ENCODE data around the gene RPL10.

RPL10 gene

DNA sequence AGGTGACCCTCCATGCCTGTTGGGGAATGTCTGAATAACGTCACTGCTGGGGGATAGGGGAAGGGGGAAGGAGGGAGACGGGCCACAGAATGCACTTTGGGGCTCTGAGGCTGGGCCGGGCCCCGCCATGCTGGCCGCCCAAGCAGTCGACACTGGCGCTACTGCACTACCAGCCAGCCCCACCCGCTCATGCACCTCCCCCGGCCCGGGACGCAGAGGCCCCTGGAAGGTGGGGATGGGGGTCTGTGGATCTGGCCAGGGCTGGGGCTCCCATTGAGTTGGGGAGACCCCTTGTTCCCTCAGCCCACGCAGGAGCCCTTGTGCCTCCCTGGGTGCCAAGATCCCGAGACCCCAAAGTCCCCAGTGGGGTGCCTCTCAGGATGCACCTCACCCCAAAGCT is 41.6 kb upstream of the RPL10 start:
- no peak for DNase-seq (ENCODE audit: low read depth)
- TF ChIP-seq, protein P1, sequence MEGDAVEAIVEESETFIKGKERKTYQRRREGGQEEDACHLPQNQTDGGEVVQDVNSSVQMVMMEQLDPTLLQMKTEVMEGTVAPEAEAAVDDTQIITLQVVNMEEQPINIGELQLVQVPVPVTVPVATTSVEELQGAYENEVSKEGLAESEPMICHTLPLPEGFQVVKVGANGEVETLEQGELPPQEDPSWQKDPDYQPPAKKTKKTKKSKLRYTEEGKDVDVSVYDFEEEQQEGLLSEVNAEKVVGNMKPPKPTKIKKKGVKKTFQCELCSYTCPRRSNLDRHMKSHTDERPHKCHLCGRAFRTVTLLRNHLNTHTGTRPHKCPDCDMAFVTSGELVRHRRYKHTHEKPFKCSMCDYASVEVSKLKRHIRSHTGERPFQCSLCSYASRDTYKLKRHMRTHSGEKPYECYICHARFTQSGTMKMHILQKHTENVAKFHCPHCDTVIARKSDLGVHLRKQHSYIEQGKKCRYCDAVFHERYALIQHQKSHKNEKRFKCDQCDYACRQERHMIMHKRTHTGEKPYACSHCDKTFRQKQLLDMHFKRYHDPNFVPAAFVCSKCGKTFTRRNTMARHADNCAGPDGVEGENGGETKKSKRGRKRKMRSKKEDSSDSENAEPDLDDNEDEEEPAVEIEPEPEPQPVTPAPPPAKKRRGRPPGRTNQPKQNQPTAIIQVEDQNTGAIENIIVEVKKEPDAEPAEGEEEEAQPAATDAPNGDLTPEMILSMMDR (conservative IDR thresholded peaks at IDR 0.05; ENCODE audit: low read depth, low read length) = no peak
- H3K4me3 ChIP-seq (ENCODE audit: low read depth, low read length) = no peak overlapping the region

DNA sequence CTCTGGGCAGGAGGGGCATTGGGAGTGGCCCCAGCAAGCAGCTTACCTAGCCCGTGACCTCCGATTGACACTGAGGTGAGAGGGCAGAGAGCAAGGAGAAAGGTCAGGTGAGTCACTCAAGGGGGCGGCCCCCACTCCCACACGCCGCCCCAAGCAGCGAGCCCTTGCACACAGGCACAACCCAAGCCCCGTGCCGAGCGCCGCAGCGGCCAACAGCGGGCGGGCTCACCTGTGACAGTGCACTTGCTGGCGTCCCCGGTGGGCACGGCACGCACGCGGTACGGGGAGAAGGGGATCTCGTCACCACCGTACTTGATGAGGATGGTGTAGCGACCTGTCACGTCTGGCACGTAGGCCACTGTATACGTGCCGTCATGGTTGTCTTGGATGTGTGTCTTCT is 41.0 kb upstream of the RPL10 start:
- H3K4me3 ChIP-seq (ENCODE audit: low read depth, low read length) = no peak overlapping the region
- TF ChIP-seq, protein P1 (conservative IDR thresholded peaks at IDR 0.05; ENCODE audit: low read depth, low read length) = no peak

DNA sequence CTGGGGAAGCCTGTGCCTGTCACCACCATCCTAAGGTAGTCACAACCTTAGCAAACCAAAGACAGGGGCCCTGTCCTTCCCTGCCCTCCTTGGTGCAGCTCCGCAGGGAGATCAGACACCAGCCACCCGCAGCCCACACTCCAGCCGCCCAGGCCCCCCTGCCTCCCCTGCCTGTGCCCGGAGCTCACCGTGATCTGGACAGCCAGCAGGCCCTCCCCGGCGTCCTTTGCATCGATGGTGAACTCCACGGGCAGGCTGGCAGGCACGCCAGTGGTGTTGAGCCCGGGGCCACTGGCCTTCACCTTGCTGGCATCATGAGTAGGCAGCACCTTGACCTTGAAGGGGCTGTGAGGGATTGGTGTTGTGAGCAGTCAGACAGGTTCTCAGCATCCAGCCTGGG is 40.2 kb upstream of the RPL10 start:
- TF ChIP-seq, protein P1 (conservative IDR thresholded peaks at IDR 0.05; ENCODE audit: low read depth, low read length) = no peak
- H3K4me3 ChIP-seq (ENCODE audit: low read depth, low read length) = no peak overlapping the region
- no peak for DNase-seq (ENCODE audit: low read depth)

More for the DNA sequence above, 41.0 kb upstream of the RPL10 start:
- DNase-seq (ENCODE audit: low read depth) = no peak

- no peak overlapping the region for H3K4me3 ChIP-seq (ENCODE audit: low read depth, low read length)
- no peak for DNase-seq (ENCODE audit: low read depth)
- TF ChIP-seq, protein P1 (conservative IDR thresholded peaks at IDR 0.05; ENCODE audit: low read depth, low read length) = no peak
Measured at GRCh38 chrX:154358829-154359228, 39.3 kb upstream of the RPL10 start.

DNA sequence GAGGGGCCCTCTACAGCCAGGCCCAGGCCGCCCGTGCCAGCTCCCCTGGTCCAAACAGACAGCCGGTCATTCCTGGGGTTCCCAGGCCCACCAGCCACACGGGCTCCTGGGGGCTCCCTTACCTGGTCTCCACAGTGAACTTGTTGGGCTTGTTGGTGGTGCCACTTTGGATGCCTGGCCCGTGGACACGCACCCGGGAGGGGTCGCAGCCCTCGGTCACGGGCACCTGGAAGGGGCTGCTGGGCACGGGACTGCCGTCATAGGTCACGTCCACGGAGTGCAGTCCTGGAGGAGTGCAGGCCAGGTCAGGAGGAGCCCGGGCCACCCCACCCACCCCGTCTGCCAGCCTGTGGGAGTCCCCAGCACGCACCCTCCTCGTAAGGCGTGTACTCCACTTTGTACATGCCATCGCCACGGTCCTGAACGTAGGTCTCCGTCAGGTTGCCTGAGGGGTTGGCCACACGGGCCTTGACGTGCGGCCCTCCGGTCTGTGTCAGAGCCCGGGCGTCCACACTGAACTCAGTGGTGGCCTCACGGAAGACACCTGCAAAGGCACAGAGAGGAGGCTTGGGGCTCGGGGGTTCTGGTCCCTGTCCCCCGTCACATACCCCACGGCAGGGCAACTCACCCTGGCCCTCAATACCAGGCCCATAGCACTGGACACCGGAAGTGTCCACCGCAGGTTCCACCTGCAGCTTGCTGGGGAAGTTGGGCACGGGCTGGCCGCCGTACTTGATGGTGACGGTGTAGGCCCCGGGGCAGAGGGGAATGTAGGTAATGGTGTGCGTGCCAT is 38.6 kb upstream of the RPL10 start:
- TF ChIP-seq, protein P1 (conservative IDR thresholded peaks at IDR 0.05; ENCODE audit: low read depth, low read length) = no peak
- no peak overlapping the region for H3K4me3 ChIP-seq (ENCODE audit: low read depth, low read length)
- DNase-seq (ENCODE audit: low read depth) = no peak

DNA sequence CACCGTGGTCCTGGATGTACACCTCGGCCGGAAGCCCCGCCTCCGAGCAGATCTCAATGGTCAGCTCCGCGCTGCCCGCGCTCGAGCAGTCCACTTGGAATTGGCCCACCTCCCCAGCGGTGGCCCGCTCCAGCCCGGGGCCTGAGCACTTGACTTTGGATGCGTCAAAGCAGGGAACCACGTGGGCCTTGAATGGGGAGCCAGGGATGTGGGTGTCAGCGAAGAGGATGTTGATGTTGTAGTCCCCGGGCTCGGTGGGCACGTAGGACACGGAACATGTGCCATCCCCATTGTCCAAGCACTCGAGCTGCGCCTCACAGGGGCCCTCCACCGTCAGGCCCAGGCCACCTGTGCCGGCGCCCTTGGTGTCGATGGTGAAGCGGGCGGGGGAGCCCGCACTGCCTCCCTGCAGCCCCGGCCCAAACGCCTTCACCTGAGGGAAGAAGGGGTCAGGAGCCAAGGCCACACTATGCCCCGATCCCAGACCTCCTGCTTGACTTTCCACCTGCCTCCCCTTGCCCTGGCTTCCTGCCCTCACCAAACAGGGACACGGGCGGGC is 37.9 kb upstream of the RPL10 start:
- TF ChIP-seq, protein P1 (conservative IDR thresholded peaks at IDR 0.05; ENCODE audit: low read depth, low read length) = no peak
- no peak for DNase-seq (ENCODE audit: low read depth)
- no peak overlapping the region for H3K4me3 ChIP-seq (ENCODE audit: low read depth, low read length)

Data from choroid plexus epithelial cell (primary cell).